Sigmoid colon (tissue), 7 donors: Measurements from ENCODE around the gene SRD5A3. TPM values are rescaled to one million over a fixed set of nuclear protein-coding genes. Genes with fewer than 3 reads are reported as not detected.

ENCODE experiments used
- DNase-seq: peaks from one replicate; pipeline ENCODE4 v3.0.0-alpha.2; 2019
- H3K27ac ChIP-seq, 4 donors: fragments of 200-600 bp; sonication (generic); one replicate each; pipeline ENCODE4 v1.5.1; 2016 to 2019; ENCODE audit warnings: mild to moderate bottlenecking in 1 of 4
- H3K27me3 ChIP-seq, 3 donors: fragments of 200-600 bp; sonication (generic); one replicate each; pipeline ENCODE4 v1.5.1; 2019; ENCODE audit warnings: mild to moderate bottlenecking in 1 of 3
- H3K36me3 ChIP-seq, 4 donors: fragments of 200-600 bp; sonication (generic); one replicate each; pipeline ENCODE4 v1.5.1; 2016 to 2019
- H3K4me1 ChIP-seq, 4 donors: fragments of 200-600 bp; sonication (generic); one replicate each; pipeline ENCODE4 v1.5.1; 2017 to 2019
- H3K4me3 ChIP-seq, 4 donors: fragments of 200-600 bp; sonication (generic); one replicate each; pipeline ENCODE4 v1.5.1; 2017 to 2019; ENCODE audit warnings: mild to moderate bottlenecking in 2 of 4, moderate library complexity in 1 of 4
- H3K9me3 ChIP-seq, 4 donors: fragments of 200-600 bp in 3 of 4; sonication (generic) in 3 of 4; one replicate each; pipeline versions ENCODE4 v1.5.1 to v1.6.1; 2013 to 2019
- EP300 ChIP-seq, 4 donors: sonication (generic); formaldehyde crosslinking; IDR thresholded peaks; one replicate each; pipeline ENCODE4 v1.6.1; 2017; ENCODE audit warnings: antibody characterized with exemption in 4 of 4
- POLR2A ChIP-seq, 2 donors: fragments of 450-650 bp; IDR thresholded peaks; one replicate each; pipeline ENCODE4 v1.6.1; 2016; ENCODE audit warnings: antibody characterized with exemption in 2 of 2, mild to moderate bottlenecking in 2 of 2, moderate library complexity in 2 of 2
- POLR2AphosphoS5 ChIP-seq, 4 donors: sonication (generic); formaldehyde crosslinking; IDR thresholded peaks; one replicate each; pipeline ENCODE4 v1.6.1; 2017; ENCODE audit warnings: antibody characterized with exemption in 4 of 4
- WGBS, 2 donors: extraction: QIAGEN DNeasy Blood & Tissue Kit; methylation state at CpG; one replicate each; pipeline ENCODE4 v1.1.7; 2013; 5-methylcytosine and 5-hydroxymethylcytosine counted together
- intact Hi-C: fragments of 100-400 bp; cut with DNase I; formaldehyde crosslinking; loops from one replicate; pipeline ENCODE4 v1.15.1; 2023
- polyA plus RNA-seq, 3 donors: library from polyadenylated mRNA; stranded (reverse); fragments of 200-250 nt; gene quantifications; one replicate each; pipeline ENCODE4 v1.2.3, GENCODE V29; 2013
- total RNA-seq, 4 donors: library from RNA; depleted of rRNA; stranded (reverse); fragments of >200 nt; gene quantifications; one replicate each; pipeline ENCODE4 v1.1.0, GENCODE V29; 2016
- TF ChIP-seq, protein P1 (sequence below), 4 experiments: fragments of 450-650 bp in 3 of 4; fragments of 200-600 bp in 1 of 4; IDR thresholded peaks; one replicate each; pipeline ENCODE4 v1.5.1; 2016 to 2019; ENCODE audit warnings: antibody characterized with exemption in 4 of 4, mild to moderate bottlenecking in 3 of 4, moderate library complexity in 2 of 4
- donor health status: healthy with polysubstance abuse.
- donor health status: Bipolar disorder and iron deficiency.
- donor health status: healthy.

Gene SRD5A3
- total and polyA plus RNA-seq, 7 donors, result 2.2 to 9.3 (median 4.4) TPM

DNA sequence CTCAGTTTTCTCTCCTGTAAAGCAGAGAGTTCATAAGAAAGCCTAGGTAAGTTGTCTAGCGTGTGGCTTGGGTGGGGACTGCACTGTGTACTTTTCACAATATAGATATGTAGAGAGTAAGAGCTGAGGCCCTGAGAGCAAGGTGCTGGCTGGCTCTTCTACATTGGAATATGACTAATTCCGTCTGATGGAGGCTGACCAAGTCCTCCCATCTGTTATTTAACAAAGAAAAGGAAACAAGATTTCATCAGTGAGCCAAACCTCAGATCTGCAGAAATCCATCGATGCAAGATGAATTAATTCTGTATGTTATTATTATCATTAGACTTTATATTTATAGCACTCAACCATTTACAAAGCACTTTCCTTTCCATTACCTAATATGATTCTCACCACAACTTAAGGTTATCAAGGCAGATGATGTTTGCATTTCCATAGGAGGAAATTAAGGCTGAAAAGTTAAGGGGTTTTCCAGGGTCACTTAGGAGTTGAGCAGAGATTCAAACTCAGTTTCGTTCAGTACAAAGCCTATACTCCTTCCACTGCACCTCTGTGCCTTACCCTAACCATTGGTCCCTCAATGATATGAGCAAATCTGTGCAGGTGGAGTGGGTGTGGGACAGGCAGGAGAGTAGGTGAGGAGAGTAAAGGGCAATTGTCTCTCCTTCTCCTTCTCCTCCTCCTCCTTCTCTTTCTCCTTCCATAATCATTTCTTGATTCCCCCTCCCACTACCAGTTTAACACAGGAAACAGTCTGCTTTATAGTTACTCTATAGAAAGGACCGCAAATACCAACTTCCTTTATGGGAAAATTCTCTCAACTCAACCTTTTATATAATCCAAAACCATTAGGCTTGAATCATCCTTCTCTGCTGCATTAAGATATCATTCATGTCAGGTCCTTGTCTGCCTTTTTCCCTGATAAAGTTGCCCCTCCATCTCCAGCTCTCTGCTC lies 27.6 kb upstream of the SRD5A3 start:
- no peak overlapping the region for H3K4me3 ChIP-seq
- H3K27me3 ChIP-seq, result no peaks in the 10 kb centered on the region
- DNase-seq, result no peak
- no peaks in the 10 kb centered on the region for H3K36me3 ChIP-seq
- H3K27ac ChIP-seq, result no peak overlapping the region
- 53 to 66% methylated on average over 5 of the region's 5 CpGs for WGBS, 2 donors
- TF ChIP-seq EP300 (IDR thresholded peaks at IDR 0.05) (no peak), POLR2A (IDR thresholded peaks at IDR 0.05) (no peak), POLR2AphosphoS5 (IDR thresholded peaks at IDR 0.05) (no peak)
- TF ChIP-seq, protein P1, sequence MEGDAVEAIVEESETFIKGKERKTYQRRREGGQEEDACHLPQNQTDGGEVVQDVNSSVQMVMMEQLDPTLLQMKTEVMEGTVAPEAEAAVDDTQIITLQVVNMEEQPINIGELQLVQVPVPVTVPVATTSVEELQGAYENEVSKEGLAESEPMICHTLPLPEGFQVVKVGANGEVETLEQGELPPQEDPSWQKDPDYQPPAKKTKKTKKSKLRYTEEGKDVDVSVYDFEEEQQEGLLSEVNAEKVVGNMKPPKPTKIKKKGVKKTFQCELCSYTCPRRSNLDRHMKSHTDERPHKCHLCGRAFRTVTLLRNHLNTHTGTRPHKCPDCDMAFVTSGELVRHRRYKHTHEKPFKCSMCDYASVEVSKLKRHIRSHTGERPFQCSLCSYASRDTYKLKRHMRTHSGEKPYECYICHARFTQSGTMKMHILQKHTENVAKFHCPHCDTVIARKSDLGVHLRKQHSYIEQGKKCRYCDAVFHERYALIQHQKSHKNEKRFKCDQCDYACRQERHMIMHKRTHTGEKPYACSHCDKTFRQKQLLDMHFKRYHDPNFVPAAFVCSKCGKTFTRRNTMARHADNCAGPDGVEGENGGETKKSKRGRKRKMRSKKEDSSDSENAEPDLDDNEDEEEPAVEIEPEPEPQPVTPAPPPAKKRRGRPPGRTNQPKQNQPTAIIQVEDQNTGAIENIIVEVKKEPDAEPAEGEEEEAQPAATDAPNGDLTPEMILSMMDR (IDR thresholded peaks at IDR 0.05), result no peak
- no peaks in the 10 kb centered on the region for H3K4me1 ChIP-seq
- no peaks in the 10 kb centered on the region for H3K9me3 ChIP-seq
- intact Hi-C loops, result no loop called here

DNA sequence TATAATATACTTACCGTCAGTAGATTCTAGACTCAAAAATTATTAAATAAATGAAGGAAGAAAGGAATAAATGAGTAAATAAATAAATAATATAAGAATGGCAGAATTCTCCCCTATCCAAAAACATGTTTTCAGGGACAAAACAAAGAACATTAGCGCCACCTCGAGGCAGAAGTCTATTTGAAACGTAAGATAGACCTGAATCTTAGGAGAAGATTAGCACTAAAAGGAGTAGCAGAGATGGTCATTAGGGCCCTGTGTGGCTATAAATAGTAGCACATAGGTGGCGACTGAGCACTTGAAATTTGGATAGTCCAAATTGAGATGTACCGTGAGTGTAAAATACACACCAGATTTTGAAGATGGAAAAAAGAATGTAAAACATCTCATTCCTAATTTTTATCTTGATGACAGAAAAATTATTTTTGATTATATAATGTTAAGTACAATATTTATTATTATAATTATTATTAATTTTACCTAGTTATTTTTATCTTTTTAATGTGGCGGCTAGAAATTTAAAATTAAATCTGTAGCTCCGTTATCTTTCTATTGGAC lies 24.3 kb upstream of the SRD5A3 start:
- intact Hi-C loops, result loop anchor here (5.0 kb wide), 1 partner anchor 349 kb away; no protein-coding TSS in a partner anchor
- peak; percentile 76 for DNase-seq

DNA sequence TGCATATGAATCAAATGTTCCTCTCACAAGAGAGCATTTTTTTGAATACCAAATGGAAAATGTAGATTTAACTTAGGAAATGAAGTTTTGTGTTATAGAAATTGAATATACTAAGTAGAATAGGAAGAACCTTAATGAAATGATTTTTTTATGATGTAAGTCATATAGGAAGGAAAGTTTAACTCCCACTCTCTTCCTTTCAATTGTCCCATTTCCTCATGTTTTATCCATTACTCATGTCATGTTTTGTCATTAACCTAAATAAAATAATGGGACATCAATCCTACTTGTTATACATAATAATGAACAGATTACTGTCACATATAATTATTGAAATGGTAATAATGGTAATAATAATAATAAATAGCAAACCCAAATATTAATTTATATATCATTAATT lies 22.7 kb upstream of the SRD5A3 start:
- H3K36me3 ChIP-seq, result no peaks in the 10 kb centered on the region
- intact Hi-C loops, result loop anchor here (5.0 kb wide), 1 partner anchor 351 kb away; no protein-coding TSS in a partner anchor
- H3K4me1 ChIP-seq, result no peaks in the 10 kb centered on the region
- H3K4me3 ChIP-seq, result no peak overlapping the region
- DNase-seq, result no peak
- TF ChIP-seq POLR2A (IDR thresholded peaks at IDR 0.05), result no peak
- no peak for TF ChIP-seq EP300 (IDR thresholded peaks at IDR 0.05)
- no peak for TF ChIP-seq POLR2AphosphoS5 (IDR thresholded peaks at IDR 0.05)
- TF ChIP-seq, protein P1 (IDR thresholded peaks at IDR 0.05), result no peak
- no peak overlapping the region for H3K27ac ChIP-seq
- no peaks in the 10 kb centered on the region for H3K27me3 ChIP-seq
- no peaks in the 10 kb centered on the region for H3K9me3 ChIP-seq

More for the DNA sequence above, 24.3 kb upstream of the SRD5A3 start:
- Histone ChIP-seq H3K27me3 (no peaks in the 10 kb centered on the region), H3K27ac (no peak overlapping the region), H3K36me3 (no peaks in the 10 kb centered on the region), H3K4me1 (no peaks in the 10 kb centered on the region), H3K9me3 (no peaks in the 10 kb centered on the region), H3K4me3 (no peak overlapping the region)
- TF ChIP-seq EP300 (IDR thresholded peaks at IDR 0.05), result no peak
- TF ChIP-seq POLR2A (IDR thresholded peaks at IDR 0.05), result no peak
- TF ChIP-seq, protein P1 (IDR thresholded peaks at IDR 0.05), result peak in 3 of 4 experiments; percentile 9 to 39 (median 36)
- TF ChIP-seq POLR2AphosphoS5 (IDR thresholded peaks at IDR 0.05), result no peak
- WGBS, 2 donors, result 29 to 31% methylated on average over 8 of the region's 8 CpGs

DNA sequence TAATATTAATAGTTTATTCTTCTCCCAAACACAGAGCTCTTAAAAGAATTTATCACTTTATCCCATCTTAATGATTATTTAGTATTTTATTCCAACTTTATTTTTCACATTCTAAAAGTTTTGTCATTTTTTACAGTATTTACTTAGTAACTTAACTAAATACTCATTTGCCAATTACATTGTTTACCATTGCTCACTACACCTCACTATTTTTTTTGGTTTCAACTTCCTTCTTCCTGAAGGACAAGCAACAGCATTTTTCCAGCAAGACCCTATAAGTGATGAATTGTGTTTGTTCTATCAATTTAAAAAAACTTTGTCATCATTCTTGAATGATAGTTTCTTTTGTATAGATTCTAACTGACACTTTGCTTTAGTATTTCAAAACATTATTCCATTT lies 19.4 kb upstream of the SRD5A3 start:
- H3K9me3 ChIP-seq, result no peaks in the 10 kb centered on the region
- no peak for DNase-seq
- no peaks in the 10 kb centered on the region for H3K4me1 ChIP-seq
- intact Hi-C loops, result no loop called here
- no peaks in the 10 kb centered on the region for H3K36me3 ChIP-seq
- TF ChIP-seq, protein P1 (IDR thresholded peaks at IDR 0.05), result no peak
- TF ChIP-seq EP300 (IDR thresholded peaks at IDR 0.05), result no peak
- H3K4me3 ChIP-seq, result no peak overlapping the region
- no peaks in the 10 kb centered on the region for H3K27me3 ChIP-seq
- H3K27ac ChIP-seq, result no peak overlapping the region
